GM12878 (cell line): ENCODE results near the gene UROC1. TPM values are rescaled to one million over a fixed set of nuclear protein-coding genes. Genes with fewer than 3 reads are reported as not detected.

Experiments
- IRF5 ChIP-seq: fragments of 450-650 bp; IDR thresholded peaks from 2 replicates; pipeline ENCODE4 v1.6.1; 2017; ENCODE audit warnings: borderline replicate concordance
- SP1 ChIP-seq: IDR thresholded peaks from one replicate; pipeline ENCODE4 v1.6.1; 2011; ENCODE audit warnings: low read depth, low read length
- SREBF1 ChIP-seq: IDR thresholded peaks from 2 replicates; pipeline ENCODE4 v1.6.1; 2012; ENCODE audit warnings: mild to moderate bottlenecking, low read length
- ZBTB33 ChIP-seq: fragments of 450-650 bp; IDR thresholded peaks from 2 replicates; pipeline ENCODE4 v1.6.1; 2017; ENCODE audit warnings: mild to moderate bottlenecking
- ZSCAN29 ChIP-seq: fragments of 450-650 bp; IDR thresholded peaks from 2 replicates; pipeline ENCODE4 v1.6.1; 2017; ENCODE audit warnings: mild to moderate bottlenecking, moderate library complexity
- polyA plus RNA-seq, 11 experiments: library from polyadenylated mRNA; depleted of rRNA in 4 of 11; unstranded in 6 of 11; stranded (reverse) in 5 of 11; fragments of >200 nt; fragmentation: Nextera tagmentation in 4 of 11; fragmentation: Illumina TruSeq in 1 of 11; extraction: Ambion mirVana in 4 of 11; extraction: Trizol in 1 of 11; gene quantifications; 1 replicate in 1 of 11; 2 replicates in 10 of 11; pipeline versions ENCODE4 v1.2.1 to v1.2.3, GENCODE V29; 2011 to 2016; ENCODE audit warnings: inconsistent platforms in 2 of 11, missing spikeins in 2 of 11, low read depth in 1 of 11
- total RNA-seq, 4 experiments: library from RNA; depleted of rRNA in 3 of 4; stranded (reverse); fragments of >200 nt in 3 of 4; fragmentation: Illumina TruSeq in 1 of 4; extraction: Trizol in 1 of 4; gene quantifications; 2 replicates each; pipeline versions ENCODE4 v1.2.1 to v1.2.3, GENCODE V29; 2013 to 2021
- TF ChIP-seq, protein P1 (sequence below): fragments of 450-650 bp; IDR thresholded peaks from 2 replicates; pipeline ENCODE4 v1.6.1; 2017; ENCODE audit warnings: mild to moderate bottlenecking, moderate library complexity
- TF ChIP-seq, protein P2 (sequence below): IDR thresholded peaks from 2 replicates; pipeline ENCODE4 v1.6.1; 2012; ENCODE audit warnings: low read depth, low read length, improper control_type of control experiment
- TF ChIP-seq, protein P3 (sequence below), 3 experiments: IDR thresholded peaks in 2 of 3; conservative IDR thresholded peaks in 1 of 3; 2 replicates each; pipeline ENCODE4 v1.5.1; 2011; ENCODE audit warnings: low read depth in 3 of 3, low read length in 3 of 3, mild to moderate bottlenecking in 3 of 3, control low read depth in 2 of 3, moderate library complexity in 2 of 3, inconsistent platforms in 1 of 3, mixed read lengths in 1 of 3; ENCODE audit not compliant: control insufficient read depth in 2 of 3, insufficient read depth in 1 of 3; ENCODE audit errors: extremely low read depth in 1 of 3

Gene UROC1
- total and polyA plus RNA-seq, 10 of the 15 experiments (the other 5 are each of a cell fraction or from before 2014, with no cell fraction given): 0.04 TPM; not detected in 9

GRCh38 chr3:126467611-126467955 lies 50.0 kb downstream of the UROC1 start (continued):
- TF ChIP-seq, protein P1, sequence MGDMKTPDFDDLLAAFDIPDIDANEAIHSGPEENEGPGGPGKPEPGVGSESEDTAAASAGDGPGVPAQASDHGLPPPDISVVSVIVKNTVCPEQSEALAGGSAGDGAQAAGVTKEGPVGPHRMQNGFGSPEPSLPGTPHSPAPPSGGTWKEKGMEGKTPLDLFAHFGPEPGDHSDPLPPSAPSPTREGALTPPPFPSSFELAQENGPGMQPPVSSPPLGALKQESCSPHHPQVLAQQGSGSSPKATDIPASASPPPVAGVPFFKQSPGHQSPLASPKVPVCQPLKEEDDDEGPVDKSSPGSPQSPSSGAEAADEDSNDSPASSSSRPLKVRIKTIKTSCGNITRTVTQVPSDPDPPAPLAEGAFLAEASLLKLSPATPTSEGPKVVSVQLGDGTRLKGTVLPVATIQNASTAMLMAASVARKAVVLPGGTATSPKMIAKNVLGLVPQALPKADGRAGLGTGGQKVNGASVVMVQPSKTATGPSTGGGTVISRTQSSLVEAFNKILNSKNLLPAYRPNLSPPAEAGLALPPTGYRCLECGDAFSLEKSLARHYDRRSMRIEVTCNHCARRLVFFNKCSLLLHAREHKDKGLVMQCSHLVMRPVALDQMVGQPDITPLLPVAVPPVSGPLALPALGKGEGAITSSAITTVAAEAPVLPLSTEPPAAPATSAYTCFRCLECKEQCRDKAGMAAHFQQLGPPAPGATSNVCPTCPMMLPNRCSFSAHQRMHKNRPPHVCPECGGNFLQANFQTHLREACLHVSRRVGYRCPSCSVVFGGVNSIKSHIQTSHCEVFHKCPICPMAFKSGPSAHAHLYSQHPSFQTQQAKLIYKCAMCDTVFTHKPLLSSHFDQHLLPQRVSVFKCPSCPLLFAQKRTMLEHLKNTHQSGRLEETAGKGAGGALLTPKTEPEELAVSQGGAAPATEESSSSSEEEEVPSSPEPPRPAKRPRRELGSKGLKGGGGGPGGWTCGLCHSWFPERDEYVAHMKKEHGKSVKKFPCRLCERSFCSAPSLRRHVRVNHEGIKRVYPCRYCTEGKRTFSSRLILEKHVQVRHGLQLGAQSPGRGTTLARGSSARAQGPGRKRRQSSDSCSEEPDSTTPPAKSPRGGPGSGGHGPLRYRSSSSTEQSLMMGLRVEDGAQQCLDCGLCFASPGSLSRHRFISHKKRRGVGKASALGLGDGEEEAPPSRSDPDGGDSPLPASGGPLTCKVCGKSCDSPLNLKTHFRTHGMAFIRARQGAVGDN: no peak
- TF ChIP-seq, protein P2, sequence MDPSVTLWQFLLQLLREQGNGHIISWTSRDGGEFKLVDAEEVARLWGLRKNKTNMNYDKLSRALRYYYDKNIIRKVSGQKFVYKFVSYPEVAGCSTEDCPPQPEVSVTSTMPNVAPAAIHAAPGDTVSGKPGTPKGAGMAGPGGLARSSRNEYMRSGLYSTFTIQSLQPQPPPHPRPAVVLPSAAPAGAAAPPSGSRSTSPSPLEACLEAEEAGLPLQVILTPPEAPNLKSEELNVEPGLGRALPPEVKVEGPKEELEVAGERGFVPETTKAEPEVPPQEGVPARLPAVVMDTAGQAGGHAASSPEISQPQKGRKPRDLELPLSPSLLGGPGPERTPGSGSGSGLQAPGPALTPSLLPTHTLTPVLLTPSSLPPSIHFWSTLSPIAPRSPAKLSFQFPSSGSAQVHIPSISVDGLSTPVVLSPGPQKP: no peak
- no peak for TF ChIP-seq IRF5
- TF ChIP-seq ZBTB33: no peak
- TF ChIP-seq, protein P3, sequence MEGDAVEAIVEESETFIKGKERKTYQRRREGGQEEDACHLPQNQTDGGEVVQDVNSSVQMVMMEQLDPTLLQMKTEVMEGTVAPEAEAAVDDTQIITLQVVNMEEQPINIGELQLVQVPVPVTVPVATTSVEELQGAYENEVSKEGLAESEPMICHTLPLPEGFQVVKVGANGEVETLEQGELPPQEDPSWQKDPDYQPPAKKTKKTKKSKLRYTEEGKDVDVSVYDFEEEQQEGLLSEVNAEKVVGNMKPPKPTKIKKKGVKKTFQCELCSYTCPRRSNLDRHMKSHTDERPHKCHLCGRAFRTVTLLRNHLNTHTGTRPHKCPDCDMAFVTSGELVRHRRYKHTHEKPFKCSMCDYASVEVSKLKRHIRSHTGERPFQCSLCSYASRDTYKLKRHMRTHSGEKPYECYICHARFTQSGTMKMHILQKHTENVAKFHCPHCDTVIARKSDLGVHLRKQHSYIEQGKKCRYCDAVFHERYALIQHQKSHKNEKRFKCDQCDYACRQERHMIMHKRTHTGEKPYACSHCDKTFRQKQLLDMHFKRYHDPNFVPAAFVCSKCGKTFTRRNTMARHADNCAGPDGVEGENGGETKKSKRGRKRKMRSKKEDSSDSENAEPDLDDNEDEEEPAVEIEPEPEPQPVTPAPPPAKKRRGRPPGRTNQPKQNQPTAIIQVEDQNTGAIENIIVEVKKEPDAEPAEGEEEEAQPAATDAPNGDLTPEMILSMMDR (IDR thresholded peaks at IDR 0.05 in 2 of 3, conservative IDR thresholded peaks at IDR 0.05 in 1 of 3; ENCODE audit: control insufficient read depth in 2 of 3, extremely low read depth in 1 of 3, insufficient read depth in 1 of 3, low read depth in 3 of 3, low read length in 3 of 3): no peak
- TF ChIP-seq ZSCAN29: no peak
- TF ChIP-seq SP1: no peak
- TF ChIP-seq SREBF1: no peak
